ENCODE measurements around the gene TLR8. TPM values are rescaled to one million over a fixed set of nuclear protein-coding genes. Genes with fewer than 3 reads are reported as not detected.

The TLR8 gene
- total RNA-seq, 1 experiment from 2014 or later, result not detected

- Mint-ChIP-seq H3K36me3 (ENCODE audit: insufficient read depth, unreplicated experiment) (peaks cover 26% of the 10 kb centered on the region), H3K9me3 (ENCODE audit: unreplicated experiment) (no peaks in the 10 kb centered on the region), H3K27me3 (ENCODE audit: insufficient read depth, unreplicated experiment) (no peaks in the 10 kb centered on the region), H3K27ac (ENCODE audit: low read depth, unreplicated experiment) (no peak overlapping the region), H3K4me1 (ENCODE audit: insufficient read depth, unreplicated experiment) (no peaks in the 10 kb centered on the region), H3K4me3 (ENCODE audit: unreplicated experiment) (no peak overlapping the region)
- ChIA-PET CTCF (no interaction called here), POLR2A (interaction anchor here (0.6 to 1.5 kb wide), 2 partner anchors 11 to 163 kb away, joined by 3 to 4 read pairs; no protein-coding TSS in a partner anchor)
- no peak for DNase-seq (ENCODE audit: unreplicated experiment)
- BruUV-seq (replicated peaks), result no TSS peak
- TF ChIP-seq CTCF (IDR thresholded peaks at IDR 0.05; ENCODE audit: unreplicated experiment), result no peak
- intact Hi-C loops (cut with micrococcal nuclease), result no loop called here
These were observed 65.8 kb downstream of the TLR8 start for GRCh38 chrX:12972243-12972642.

Other genes with a start within 250 kb of the TLR8 start
- 27.3 and 45.1 TPM in 2 replicates for gene PRPS2, start 115.2 kb upstream of the TLR8 start, total RNA-seq (2022)
- gene TLR7, start 39.5 kb upstream of the TLR8 start, total RNA-seq (2022), result not detected in 2 replicates
- gene TMSB4X, start 68.5 kb downstream of the TLR8 start, total RNA-seq (2022), result 801 and 901 TPM in 2 replicates
- not detected in 2 replicates for gene FAM9C, start 138.0 kb downstream of the TLR8 start, total RNA-seq (2022)